NCI-H1694 (cell line): ENCODE results near the gene FOXP4.

ENCODE experiments used
- DNase-seq: peaks from one replicate; lab custom pipeline; 2025; lab: John Stamatoyannopoulos, UW

The FOXP4 gene, protein sequence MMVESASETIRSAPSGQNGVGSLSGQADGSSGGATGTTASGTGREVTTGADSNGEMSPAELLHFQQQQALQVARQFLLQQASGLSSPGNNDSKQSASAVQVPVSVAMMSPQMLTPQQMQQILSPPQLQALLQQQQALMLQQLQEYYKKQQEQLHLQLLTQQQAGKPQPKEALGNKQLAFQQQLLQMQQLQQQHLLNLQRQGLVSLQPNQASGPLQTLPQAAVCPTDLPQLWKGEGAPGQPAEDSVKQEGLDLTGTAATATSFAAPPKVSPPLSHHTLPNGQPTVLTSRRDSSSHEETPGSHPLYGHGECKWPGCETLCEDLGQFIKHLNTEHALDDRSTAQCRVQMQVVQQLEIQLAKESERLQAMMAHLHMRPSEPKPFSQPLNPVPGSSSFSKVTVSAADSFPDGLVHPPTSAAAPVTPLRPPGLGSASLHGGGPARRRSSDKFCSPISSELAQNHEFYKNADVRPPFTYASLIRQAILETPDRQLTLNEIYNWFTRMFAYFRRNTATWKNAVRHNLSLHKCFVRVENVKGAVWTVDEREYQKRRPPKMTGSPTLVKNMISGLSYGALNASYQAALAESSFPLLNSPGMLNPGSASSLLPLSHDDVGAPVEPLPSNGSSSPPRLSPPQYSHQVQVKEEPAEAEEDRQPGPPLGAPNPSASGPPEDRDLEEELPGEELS

DNA sequence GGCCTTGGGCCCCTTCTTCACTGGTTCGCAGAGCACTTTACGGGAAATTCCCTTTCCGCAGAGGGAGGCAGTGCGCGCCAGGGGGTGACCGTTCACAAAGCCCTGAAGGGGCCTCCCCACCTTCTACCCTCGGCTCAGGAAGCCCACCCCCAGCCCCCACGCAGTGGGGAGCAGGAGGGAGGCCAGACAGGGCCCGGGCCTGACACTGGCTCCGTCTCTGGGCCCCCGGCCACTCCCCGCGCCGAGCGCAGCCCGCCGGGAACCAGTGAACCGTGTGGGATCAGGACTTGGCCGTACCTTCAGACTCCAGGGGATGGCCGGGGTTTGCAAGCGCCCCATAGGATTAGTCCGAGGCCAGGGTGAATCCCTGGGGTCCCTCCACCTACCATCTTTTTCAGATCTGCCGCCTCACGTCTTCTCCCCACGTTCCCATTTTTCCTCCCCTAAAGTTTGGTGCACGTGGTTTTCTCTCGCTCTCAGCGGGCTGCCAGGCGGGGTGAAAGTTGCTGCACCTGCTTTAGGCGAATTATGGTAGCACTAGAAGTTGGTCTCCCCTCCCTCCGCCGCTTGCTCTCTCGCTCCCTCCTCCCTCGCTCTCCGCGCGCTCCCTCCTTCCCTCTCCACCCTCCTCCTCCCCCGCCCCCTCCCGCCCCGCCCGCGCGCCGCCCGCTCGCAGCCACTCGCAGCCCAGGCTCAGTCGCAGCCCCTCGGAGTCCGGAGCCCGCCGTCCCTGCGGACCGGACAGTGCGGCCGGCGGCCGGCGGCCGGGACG lies at the start of gene FOXP4:
Gene FOXP4 (plus strand): TSS at position 679 of the 772 bp plus-strand sequence. CDS start 19,380 bp downstream, outside the sequence.
- peak; percentile 84 for DNase-seq

DNA sequence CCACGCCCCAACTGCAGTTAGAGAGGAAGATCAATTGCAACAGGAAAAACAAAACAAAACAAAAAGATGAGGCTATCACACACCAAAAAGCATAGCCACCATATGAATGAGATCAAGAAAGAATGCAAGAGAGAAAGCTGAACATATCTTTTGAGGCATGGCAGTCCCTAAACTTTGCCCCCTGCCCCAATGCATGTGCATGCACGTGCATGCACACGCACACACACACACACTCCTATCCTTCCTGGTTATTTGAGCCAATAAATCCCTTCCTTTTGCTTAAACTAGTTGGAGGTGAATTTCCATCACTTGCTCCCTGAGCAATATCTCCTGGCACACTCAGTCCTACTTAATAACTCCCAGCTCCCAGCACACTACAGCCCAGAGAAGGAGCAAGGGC lies 48.6 kb upstream of the FOXP4 start:
- DNase-seq, result no peak

DNA sequence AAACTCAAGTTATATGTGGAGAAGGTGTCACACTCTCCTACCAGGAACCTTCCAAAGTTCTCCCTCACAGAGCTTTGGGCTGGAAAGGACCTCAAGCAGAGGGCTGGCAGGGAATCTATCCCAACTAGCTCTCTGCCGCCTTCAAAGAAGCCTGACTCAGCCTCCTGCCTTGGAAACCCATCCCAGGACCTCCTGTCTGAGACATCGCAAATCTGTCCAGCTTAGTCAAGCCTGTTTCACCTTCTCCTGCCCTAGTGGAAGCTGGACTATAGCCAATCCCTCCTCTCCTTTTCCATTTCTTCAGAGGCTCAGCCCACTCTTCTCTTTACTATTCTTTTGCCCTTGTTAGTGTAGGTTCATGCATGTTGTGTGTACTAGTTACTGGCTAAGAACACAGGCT lies 48.2 kb upstream of the FOXP4 start:
- DNase-seq, result no peak

DNA sequence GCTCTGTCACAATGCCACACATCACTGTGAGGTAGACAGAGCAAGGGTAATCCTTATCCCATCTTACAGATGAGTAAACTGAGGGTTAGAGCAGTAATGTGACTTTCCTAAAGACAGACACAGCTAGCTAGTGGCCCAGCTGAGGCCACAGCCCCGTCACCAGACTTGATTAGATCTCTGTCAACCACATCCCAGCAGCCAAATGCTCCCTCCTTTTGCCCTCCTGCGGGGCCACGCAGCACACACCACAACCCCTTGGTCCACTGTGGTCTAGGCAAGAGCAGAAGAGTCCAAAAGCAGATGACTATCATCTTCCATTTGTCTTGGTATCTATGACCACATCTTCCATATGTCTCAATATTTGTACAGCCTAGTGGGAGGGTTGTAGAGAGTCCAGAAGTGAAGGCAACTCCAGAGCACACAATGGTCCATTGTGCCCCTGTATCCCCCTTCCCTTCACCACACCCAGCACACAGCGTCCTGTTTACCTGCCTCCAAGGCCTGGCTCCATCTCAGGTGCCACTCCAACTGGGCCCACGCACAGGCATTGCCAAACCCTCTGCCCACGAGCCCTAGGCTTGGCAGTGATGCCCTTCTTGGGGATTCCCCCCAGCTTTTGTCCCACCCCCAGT lies 47.1 kb upstream of the FOXP4 start:
- DNase-seq, result no peak

DNA sequence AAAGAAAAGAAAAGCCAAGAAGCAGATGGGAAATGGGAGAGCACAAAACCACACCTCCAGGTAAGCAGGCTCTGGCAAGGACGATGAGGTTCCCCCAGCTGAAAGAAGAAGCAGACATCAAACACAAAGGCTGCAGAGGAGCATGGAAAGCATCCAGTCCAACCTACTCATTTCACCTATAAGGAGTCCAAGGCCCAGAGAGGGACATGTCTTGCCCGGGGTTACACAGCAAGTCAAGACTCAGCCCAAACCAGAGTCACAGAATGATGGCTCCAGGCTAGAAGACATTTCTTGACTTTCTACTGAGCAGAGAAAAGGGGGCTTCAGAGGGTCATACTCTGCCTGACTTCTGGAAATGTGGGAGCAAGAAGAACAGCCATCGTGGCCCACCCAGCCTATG lies 45.6 kb upstream of the FOXP4 start:
- DNase-seq, result no peak

DNA sequence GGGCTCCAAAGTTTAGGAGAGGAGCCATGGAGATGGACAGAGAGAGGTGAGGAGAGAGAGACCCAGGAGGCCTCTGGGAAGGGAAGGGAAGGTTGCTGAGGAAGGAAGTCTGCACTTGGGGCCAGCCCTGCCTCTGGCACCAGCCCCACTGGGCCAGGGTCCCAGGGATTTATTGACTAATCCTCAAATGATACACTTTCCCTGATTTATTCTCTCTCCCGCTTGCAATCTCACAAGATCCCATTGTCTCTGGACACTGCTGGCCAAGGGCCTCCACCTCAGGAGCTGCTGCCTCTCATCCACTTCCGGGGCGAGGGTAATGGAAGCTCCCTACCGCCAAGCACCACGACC lies 43.6 kb upstream of the FOXP4 start:
- DNase-seq, result no peak

DNA sequence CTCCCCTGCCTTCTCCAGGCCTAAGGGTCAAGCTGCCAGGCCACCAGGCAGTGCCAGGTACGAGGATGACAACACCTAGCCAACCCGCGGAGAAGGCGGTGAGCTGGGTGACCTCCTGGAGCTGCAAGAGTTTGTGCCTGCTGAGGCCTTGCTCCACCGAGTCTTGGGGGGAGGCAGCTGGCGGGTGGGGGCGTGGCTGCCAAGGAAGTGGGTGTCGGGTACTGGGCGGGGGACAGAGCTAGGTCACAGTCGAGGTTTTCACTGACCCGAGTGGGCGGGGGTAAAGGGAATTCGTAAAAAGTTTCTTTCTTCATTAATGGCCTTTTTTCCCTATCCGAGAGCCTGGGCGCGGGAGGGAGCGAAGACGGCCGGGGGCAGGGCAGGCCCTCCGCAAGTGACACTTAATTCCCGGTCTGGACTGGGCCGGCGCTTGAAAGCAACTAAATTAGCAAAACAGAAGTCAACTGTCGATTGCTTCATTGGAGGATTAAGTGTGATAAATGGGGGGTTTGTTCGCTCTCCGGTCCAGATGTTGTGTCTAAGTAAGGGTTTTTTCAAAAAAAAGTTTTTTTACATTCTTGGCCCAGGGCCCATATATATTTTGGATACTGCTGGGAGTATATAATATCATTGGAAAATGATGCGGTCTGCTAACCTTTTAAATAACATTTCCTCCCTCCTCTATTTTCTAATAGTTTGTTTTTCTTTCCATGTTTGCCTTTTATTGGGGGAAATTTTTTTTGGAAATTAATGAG lies 43.1 kb upstream of the FOXP4 start:
- DNase-seq, result no peak

DNA sequence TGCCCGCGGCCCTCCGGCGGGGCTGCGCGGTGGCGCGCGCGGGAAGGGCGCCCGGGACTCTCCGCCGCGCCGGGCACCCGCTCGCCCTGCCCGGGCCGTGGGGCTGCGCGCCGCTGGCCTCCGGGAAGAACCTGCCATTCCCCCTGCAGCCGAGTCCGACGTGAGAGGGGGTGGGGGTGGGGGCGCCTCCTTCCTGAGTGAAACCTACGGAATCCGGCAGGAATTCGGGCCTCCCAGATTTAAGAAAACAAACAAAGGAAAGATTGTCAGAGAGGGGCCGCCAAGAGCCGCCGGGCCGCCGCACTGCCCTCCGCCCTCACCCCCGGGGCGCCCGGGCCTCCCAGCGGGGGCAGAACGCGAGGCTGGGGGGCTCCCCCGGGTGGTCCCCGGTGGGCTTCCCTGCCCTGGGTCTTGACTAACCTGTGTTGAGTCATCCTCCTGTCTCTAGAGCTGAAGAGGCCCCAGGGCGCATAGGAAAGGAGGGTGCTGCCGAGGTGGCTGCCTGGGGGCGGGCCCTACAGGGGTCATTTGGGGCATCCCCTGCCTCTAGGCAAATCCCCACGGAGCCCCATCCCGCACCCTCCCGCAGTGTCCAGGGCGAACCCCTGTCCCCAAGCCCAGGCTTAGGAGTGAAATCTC lies 42.2 kb upstream of the FOXP4 start:
- no peak for DNase-seq

DNA sequence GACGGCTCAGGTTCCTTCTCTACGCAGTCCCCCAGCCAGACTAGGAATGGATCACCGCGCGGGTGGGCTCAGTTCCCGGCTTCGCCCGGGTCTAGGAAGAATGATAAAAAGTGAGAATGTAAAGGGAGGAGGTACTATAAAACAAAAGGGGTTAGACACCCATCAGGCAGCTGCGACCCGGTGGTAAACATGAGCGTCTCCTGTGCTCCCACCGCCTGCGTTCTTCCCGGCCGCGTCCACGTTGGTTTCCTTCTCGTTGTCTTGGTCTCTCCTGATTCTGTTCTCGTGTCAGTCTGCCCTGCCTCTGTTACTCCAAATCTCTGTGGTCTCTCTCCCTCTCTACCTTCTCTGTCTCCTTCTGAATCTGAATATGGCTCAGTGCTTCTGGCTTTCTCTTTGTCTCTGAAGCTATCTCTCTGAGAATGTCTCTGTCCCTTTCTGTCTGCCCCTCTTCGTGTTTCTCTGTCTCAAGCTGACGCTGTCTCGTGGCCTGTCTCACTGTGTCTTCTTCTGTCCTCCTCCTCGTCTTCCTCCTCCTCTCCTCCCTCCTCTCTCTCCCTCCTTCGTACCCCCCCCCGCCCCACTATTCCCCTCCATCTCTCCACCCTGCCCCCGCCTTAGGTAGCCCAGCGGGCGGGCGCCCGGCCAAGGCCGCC lies 41.6 kb upstream of the FOXP4 start:
- no peak for DNase-seq

DNA sequence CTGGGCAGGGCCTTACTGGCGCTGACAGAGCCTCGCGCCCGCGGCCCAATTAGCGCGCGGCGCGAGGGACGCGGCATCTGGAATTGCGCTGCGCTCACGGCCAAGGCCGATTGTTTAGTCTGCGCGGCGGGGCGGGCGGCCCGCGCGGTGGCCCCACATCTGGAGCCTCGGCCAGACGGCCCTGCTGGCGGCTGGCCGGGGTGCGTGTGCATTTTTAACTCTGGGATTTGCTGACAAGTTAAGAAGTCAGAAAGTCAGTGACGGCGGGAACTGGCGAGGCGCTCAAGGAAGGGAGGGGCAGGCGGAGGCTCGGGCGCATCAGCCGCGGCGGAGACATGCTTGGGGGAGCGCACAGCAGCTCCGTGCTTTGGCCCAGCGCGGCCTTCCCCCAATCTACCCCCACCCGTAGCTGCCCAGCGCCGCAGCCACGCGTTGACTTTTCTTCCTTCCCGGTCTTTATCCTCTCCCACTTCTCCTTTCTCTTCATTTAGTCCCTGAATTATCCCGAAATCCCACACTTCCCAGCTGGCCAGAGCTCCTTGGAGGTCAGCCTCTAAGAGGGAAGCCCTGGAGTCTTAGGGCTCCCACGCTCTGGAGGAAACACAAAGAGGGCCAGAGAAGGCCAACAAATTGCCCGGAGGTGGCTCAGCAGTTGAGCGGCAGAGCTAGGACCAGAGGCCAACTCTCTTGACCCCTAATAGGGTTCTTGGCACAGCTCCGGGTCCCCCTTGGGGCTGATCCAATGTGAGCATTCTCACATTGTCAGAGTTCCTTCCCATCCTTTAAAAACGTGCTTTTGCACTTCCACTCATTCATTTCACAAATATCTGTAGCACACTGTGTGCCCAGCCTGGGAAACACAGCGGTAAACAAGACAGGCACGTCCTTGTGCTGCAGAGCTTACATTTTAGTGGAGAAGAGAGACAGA lies 40.8 kb upstream of the FOXP4 start:
- no peak for DNase-seq

DNA sequence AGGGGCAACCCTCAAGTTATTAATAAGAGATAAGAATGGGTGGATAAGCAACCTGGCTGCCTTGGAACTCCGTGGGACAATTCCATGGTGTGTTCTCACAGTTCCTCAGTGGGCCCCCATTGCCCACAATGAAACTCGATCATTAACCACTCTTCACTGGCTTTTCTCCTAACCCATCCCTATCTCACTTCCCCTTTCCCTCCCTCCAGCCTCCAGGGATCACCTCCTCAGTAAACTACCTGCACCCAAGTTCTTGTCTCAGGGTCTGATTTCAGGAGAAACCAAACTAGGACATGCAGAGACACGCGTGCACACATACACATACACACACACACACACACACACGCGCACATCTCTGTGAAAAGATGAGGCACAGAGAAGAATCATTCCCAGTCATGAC lies 37.7 kb upstream of the FOXP4 start:
- no peak for DNase-seq

DNA sequence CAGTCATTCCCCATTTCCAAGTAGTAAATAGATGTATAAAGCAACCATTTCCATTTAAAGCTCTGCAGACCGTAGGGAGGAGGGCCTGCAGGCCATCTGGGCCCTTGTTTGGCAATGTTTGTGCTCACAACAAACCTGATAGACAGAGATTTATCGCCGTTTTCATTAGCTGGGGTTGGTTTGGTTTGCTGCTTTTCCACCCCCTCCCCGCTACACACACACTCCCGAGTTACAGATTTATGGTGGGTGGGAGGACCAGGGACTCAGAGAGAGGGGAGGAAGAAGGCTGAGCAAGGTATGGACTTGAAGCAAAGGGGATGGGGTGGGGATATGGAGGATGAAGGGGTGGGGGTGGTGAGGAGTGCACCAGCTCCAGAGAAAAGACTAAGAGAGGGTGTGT lies 36.6 kb upstream of the FOXP4 start:
- DNase-seq, result peak; percentile 8

DNA sequence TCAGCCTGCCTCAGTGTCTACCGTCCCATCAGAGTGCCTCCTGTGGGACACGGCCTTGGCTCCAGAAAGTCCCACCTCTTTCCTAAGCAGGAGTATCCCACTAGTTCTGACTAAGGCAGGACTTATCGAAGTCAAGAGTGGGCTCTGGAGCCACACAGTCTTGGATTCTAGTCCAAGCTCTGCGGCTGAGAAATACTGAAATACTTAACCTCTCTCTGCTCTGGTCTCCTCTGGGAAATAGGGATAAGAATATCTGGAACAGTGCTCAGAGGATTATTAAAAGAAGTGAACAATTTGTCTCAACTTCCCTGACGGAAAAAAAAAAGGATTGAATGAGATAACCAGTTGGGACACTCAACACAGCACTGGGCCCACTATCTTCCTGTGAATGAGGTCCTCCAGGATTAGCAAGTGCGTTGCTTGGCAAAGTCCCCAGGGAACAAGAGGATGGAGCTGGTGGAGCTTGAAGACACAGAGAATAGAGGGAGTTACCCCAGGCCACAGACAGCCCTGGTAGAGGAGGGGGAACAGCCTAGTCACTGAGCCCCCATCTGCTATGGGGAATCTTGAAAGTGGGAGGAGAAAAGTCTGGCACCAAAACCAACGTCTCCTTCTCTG lies 34.6 kb upstream of the FOXP4 start:
- DNase-seq, result no peak

DNA sequence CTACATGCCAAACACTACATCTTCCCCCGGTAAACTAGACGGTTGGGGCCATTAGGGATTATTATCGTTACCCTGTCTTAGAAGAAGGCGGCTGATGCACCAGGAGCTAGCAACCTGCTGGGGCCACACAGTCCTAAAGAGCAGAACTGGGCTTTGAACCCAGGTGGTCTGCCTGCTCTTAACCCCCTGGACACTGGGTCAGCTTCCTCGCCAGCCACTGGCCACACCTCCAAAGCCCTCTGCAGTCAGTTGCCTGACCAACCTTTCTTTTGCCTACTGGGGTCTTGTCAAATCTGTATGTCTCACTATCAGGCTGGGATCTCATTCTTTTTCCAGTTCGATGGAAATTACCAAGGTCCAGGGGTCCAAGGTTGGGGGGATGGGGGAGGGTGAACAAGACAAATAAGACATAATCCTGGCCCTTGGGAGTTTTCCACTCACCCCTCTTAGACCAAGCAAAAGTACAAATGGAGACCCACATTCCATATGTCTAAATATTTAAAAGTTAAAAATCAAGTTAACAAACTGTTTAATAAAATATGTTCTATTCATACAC lies 34.0 kb upstream of the FOXP4 start:
- DNase-seq, result no peak

DNA sequence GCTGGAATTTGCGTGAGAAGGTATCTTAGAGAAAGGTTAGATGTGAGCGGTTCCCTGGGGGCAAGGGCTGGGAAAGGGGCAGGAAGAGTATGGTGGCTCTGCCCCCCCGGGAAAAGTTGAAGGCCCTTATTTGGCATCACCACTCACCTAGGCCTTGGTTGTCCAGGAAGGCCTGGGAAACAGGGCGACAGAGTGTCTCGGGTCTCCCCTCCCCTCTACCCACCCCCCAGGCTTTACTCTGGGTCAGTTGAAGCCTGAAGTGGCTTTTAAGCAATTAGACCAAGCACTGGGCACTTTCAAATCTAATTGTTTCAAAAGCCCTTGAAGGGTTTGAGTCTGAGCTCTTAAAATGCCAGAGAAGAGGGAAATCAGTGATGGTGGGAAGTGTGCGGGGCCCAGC lies 30.2 kb upstream of the FOXP4 start:
- DNase-seq, result no peak

DNA sequence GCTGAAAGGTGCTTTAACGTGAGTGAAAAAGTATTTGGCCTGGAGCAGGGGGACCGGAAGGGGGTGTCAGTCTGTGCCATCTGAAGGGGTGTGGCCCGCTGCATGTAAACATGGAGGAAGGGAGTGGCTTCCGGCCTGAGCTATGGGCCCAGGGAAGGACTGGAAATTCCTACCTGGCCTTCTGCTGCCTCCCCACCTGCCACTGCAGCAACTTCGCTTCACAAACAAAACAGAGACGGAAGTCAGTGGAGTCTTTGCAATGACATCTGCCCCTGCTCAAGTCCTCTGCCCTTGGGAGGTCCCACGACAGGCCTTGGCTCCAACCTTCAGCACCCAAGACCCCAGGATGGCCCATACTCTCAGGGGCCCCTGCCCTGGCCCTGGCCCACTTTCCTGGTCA lies 28.1 kb upstream of the FOXP4 start:
- no peak for DNase-seq

DNA sequence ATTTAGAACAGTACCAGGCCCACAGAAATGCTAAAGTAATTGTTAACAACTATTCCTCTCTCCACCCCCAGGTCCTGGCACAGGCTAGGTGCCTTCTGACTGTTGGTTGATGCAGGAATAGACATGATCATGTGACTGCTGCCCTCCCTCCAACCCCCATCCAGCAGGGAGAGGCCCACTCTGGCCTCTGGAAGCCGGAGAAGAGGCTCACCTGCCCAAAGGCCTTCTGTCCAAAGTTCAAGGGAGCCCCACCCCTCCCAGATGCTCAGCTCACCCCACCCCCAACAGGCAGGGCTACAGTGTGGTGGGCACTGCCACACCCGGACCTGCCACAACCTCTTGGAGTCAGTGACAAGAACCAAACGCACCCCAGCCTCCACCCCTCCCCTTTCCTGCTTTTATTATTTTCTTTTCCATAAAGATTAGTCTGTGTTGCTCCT lies 26.9 kb upstream of the FOXP4 start:
- no peak for DNase-seq

DNA sequence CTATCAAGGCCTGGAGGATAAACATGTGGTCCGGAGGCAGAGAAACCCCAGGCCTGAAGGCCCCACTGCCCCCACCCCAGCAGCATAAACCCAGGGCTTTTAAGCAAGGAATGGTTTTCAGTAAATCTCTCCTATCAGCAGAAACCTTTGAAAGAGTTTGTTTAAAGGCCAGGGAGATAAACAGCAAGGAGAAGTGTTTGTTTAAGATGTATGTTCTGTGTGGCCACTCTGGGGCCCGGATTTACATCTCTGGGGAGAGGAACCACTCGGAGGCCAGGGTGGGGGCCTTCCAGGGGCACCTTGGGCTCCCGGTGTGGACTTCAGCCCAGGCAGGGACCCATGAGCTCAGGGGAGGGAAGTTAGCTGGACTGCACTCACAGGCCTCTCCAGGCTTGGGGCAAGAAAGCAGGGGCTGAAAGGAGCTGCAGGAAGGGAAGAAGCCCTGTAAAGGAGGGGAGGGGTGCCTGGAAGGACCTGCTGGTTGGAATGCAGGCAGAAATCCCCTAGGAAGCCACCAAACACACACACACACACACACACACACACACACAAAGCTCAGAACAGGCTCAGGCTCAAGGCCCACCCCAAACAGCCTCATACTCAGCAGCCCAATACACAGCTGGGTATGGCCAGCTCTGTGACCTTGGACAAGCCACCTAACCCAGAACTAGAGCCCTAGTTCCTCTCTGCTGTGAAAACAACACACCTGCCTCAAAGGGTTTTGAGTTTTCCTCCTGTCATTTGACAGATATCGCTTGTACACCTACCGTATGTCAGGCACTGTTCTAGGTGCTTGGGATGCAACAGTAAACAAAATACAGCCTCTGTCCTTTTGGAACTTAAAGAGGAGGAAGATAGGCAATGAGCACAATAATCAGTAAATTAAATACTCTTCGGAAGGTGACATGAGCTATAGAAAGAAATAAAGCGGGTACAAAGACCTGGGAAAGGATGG lies 26.2 kb upstream of the FOXP4 start:
- DNase-seq, result no peak
